H9 (cell line): ENCODE measurements around the gene NDNF. TPM values are rescaled to one million over a fixed set of nuclear protein-coding genes. Genes with fewer than 3 reads are reported as not detected.

Source experiments
- DNase-seq: peaks from one replicate; pipeline ENCODE4 v3.0.0-alpha.2; 2017
- H2AFZ ChIP-seq: one replicate; pipeline ENCODE4 v1.6.1; 2013; ENCODE audit warnings: mild to moderate bottlenecking, low read length, control low read depth, moderate library complexity
- H2AK5ac ChIP-seq: 2 replicates; pipeline ENCODE4 v1.6.1; 2013; ENCODE audit warnings: low read length, control low read depth, mixed read lengths; ENCODE audit not compliant: insufficient read length
- H2BK120ac ChIP-seq: one replicate; pipeline ENCODE4 v1.6.1; 2013; ENCODE audit warnings: low read depth, mild to moderate bottlenecking, low read length, control low read depth, inconsistent platforms; ENCODE audit not compliant: poor library complexity, severe bottlenecking
- H2BK12ac ChIP-seq: 2 replicates; pipeline ENCODE4 v1.6.1; 2013; ENCODE audit warnings: low read length, control low read depth, mixed read lengths, low read depth; ENCODE audit not compliant: insufficient read length
- H2BK15ac ChIP-seq: 2 replicates; pipeline ENCODE4 v1.6.1; 2013; ENCODE audit warnings: low read depth, low read length, control low read depth
- H2BK20ac ChIP-seq: one replicate; pipeline ENCODE4 v1.6.1; 2013; ENCODE audit warnings: low read depth, mild to moderate bottlenecking, low read length, control low read depth, inconsistent platforms; ENCODE audit not compliant: poor library complexity, severe bottlenecking
- H2BK5ac ChIP-seq: 2 replicates; pipeline ENCODE4 v1.6.1; 2013; ENCODE audit warnings: low read length, control low read depth, mixed read lengths; ENCODE audit not compliant: insufficient read length
- H3K14ac ChIP-seq: 2 replicates; pipeline ENCODE4 v1.6.1; 2013; ENCODE audit warnings: low read length, control low read depth; ENCODE audit not compliant: insufficient read depth
- H3K18ac ChIP-seq: 2 replicates; pipeline ENCODE4 v1.6.1; 2013; ENCODE audit warnings: low read depth, mild to moderate bottlenecking, mixed read lengths, low read length, control low read depth; ENCODE audit not compliant: insufficient read length
- H3K23ac ChIP-seq: 2 replicates; pipeline ENCODE4 v1.6.1; 2013; ENCODE audit warnings: low read length, control low read depth, mixed read lengths, low read depth; ENCODE audit not compliant: insufficient read length
- H3K23me2 ChIP-seq: 2 replicates; pipeline ENCODE4 v1.6.1; 2013; ENCODE audit warnings: low read depth, mild to moderate bottlenecking, mixed read lengths, low read length, control low read depth; ENCODE audit not compliant: insufficient read length, poor library complexity, severe bottlenecking
- H3K27ac ChIP-seq: 2 replicates; pipeline ENCODE4 v1.5.1; 2013; ENCODE audit warnings: low read length, control low read depth, mixed read lengths, low read depth; ENCODE audit not compliant: insufficient read length
- H3K27me3 ChIP-seq: 2 replicates; pipeline ENCODE4 v1.6.1; 2013; ENCODE audit warnings: low read length, control low read depth, inconsistent platforms; ENCODE audit not compliant: insufficient read depth
- H3K4ac ChIP-seq: 2 replicates; pipeline ENCODE4 v1.6.1; 2013; ENCODE audit warnings: low read depth, mild to moderate bottlenecking, control low read depth, inconsistent platforms, low read length, moderate library complexity
- H3K4me1 ChIP-seq: 2 replicates; pipeline ENCODE4 v1.6.1; 2013; ENCODE audit warnings: low read length, control low read depth, inconsistent platforms; ENCODE audit not compliant: insufficient read depth
- H3K4me2 ChIP-seq: 2 replicates; pipeline ENCODE4 v1.6.1; 2013; ENCODE audit warnings: low read length, control low read depth, mixed read lengths; ENCODE audit not compliant: insufficient read length, insufficient read depth
- H3K56ac ChIP-seq: 2 replicates; pipeline ENCODE4 v1.6.1; 2013; ENCODE audit warnings: low read depth, mild to moderate bottlenecking, mixed read lengths, low read length, control low read depth; ENCODE audit not compliant: insufficient read length
- H3K79me1 ChIP-seq: 2 replicates; pipeline ENCODE4 v1.6.1; 2013; ENCODE audit warnings: low read depth, mild to moderate bottlenecking, moderate library complexity, low read length, control low read depth, inconsistent platforms; ENCODE audit not compliant: insufficient read depth, poor library complexity, severe bottlenecking
- H3K79me2 ChIP-seq: 2 replicates; pipeline ENCODE4 v1.6.1; 2013; ENCODE audit warnings: low read length, control low read depth, inconsistent platforms; ENCODE audit not compliant: insufficient read depth
- H3K9ac ChIP-seq: 2 replicates; pipeline ENCODE4 v1.6.1; 2013; ENCODE audit warnings: low read length, control low read depth, mixed read lengths; ENCODE audit not compliant: insufficient read length; ENCODE audit errors: extremely low read depth
- H3K9me3 ChIP-seq: one replicate; pipeline ENCODE4 v1.6.1; 2013; ENCODE audit warnings: low read depth, low read length, inconsistent platforms; ENCODE audit not compliant: control insufficient read depth
- H3T11ph ChIP-seq: one replicate; pipeline ENCODE4 v1.6.1; 2013; ENCODE audit warnings: mild to moderate bottlenecking, low read length, control low read depth, inconsistent platforms
- H4K20me1 ChIP-seq: one replicate; pipeline ENCODE4 v1.6.1; 2013; ENCODE audit not compliant: control insufficient read depth, insufficient read length, insufficient read depth
- H4K5ac ChIP-seq: 2 replicates; pipeline ENCODE4 v1.6.1; 2013; ENCODE audit warnings: low read depth, mild to moderate bottlenecking, mixed read lengths, low read length, control low read depth; ENCODE audit not compliant: insufficient read length
- H4K8ac ChIP-seq: replicated peaks from 2 replicates; pipeline ENCODE4 v1.6.1; 2013; ENCODE audit warnings: low read length, control low read depth, mixed read lengths, low read depth; ENCODE audit not compliant: insufficient read length
- H4K91ac ChIP-seq: 2 replicates; pipeline ENCODE4 v1.6.1; 2013; ENCODE audit warnings: low read depth, mild to moderate bottlenecking, moderate library complexity, mixed read lengths, low read length, control low read depth; ENCODE audit not compliant: insufficient read length
- H3K27ac Mint-ChIP-seq, 3 experiments: 2 replicates in 2 of 3; 3 replicates in 1 of 3; pipeline ENCODE4 v1.8.0; 2020 to 2021; ENCODE audit warnings: mixed read lengths in 3 of 3, mild to moderate bottlenecking in 1 of 3, moderate library complexity in 1 of 3
- H3K27me3 Mint-ChIP-seq: 2 replicates; pipeline ENCODE4 v1.8.0; 2021; ENCODE audit warnings: low read depth, mild to moderate bottlenecking, moderate library complexity, mixed read lengths
- H3K36me3 Mint-ChIP-seq, 3 experiments: 2 replicates in 2 of 3; 3 replicates in 1 of 3; pipeline ENCODE4 v1.8.0; 2020 to 2021; ENCODE audit warnings: low read depth in 3 of 3, mixed read lengths in 3 of 3; ENCODE audit not compliant: insufficient read depth in 1 of 3
- H3K4me1 Mint-ChIP-seq, 2 experiments: 2 replicates each; pipeline ENCODE4 v1.8.0; 2020; ENCODE audit warnings: mixed read lengths in 2 of 2
- H3K4me3 Mint-ChIP-seq, 2 experiments: 2 replicates in 1 of 2; 3 replicates in 1 of 2; pipeline ENCODE4 v1.8.0; 2020 to 2021; ENCODE audit warnings: mild to moderate bottlenecking in 2 of 2, mixed read lengths in 2 of 2, moderate library complexity in 1 of 2
- H3K9me3 Mint-ChIP-seq, 2 experiments: 2 replicates in 1 of 2; 3 replicates in 1 of 2; pipeline ENCODE4 v1.8.0; 2020; ENCODE audit warnings: mild to moderate bottlenecking in 2 of 2, mixed read lengths in 2 of 2, moderate library complexity in 1 of 2
- WGBS: extraction: QIAGEN DNeasy Blood & Tissue Kit; methylation state at CpG from one replicate; pipeline ENCODE4 v1.1.7; 2013; ENCODE audit warnings: missing lambda C conversion rate, low lambda C conversion rate, mixed read lengths; ENCODE audit not compliant: insufficient read length; ENCODE audit errors: extremely low coverage; 5-methylcytosine and 5-hydroxymethylcytosine counted together
- total RNA-seq: library from RNA; stranded (reverse); gene quantifications from 2 replicates; pipeline ENCODE4 v1.2.1, GENCODE V29; 2021
- TF ChIP-seq, protein P1 (sequence below): fragments of 200-600 bp; sonication (generic); conservative IDR thresholded peaks from 3 replicates; pipeline ENCODE4 v1.8.0; 2021; ENCODE audit warnings: antibody characterized with exemption, mild to moderate bottlenecking

The NDNF gene
- total RNA-seq, 1 experiment from 2014 or later, result 0.17 TPM

DNA sequence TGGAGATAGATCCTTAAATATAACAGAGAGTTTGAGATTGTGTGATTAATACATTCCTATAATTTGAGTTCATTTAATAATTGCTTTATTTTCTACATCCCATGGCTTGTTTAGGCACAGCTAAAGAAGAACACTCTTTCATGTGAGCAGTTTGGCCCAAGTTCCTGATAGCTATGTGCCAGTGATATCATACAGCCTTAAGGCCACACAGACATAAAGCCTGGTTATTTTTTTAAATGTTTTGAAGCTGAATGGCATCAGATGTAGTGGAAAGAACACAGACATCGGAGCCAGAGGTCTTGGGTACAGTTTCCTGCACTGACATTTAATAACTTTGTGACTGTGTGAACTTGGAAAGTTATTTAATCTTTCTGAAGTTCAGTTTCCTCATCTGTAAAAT lies 7.0 kb upstream of the NDNF start:
- no peaks in the 10 kb centered on the region for H3K79me2 ChIP-seq
- no peak overlapping the region for H2AFZ ChIP-seq
- no peak overlapping the region for H4K5ac ChIP-seq
- no peak overlapping the region for H3K4me2 ChIP-seq
- no peak overlapping the region for H3K56ac ChIP-seq
- H3T11ph ChIP-seq, result no peak overlapping the region
- H4K20me1 ChIP-seq, result no peaks in the 10 kb centered on the region
- no peak overlapping the region for H3K27ac ChIP-seq
- no peaks in the 10 kb centered on the region for H3K79me1 ChIP-seq
- TF ChIP-seq, protein P1, sequence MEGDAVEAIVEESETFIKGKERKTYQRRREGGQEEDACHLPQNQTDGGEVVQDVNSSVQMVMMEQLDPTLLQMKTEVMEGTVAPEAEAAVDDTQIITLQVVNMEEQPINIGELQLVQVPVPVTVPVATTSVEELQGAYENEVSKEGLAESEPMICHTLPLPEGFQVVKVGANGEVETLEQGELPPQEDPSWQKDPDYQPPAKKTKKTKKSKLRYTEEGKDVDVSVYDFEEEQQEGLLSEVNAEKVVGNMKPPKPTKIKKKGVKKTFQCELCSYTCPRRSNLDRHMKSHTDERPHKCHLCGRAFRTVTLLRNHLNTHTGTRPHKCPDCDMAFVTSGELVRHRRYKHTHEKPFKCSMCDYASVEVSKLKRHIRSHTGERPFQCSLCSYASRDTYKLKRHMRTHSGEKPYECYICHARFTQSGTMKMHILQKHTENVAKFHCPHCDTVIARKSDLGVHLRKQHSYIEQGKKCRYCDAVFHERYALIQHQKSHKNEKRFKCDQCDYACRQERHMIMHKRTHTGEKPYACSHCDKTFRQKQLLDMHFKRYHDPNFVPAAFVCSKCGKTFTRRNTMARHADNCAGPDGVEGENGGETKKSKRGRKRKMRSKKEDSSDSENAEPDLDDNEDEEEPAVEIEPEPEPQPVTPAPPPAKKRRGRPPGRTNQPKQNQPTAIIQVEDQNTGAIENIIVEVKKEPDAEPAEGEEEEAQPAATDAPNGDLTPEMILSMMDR, result no peak
- H4K91ac ChIP-seq, result no peak overlapping the region
- no peak overlapping the region for H2BK20ac ChIP-seq
- H3K4me3 Mint-ChIP-seq, result no peak overlapping the region
- no peak overlapping the region for H4K8ac ChIP-seq
- peaks cover 14% of the 10 kb centered on the region for H3K27me3 Mint-ChIP-seq
- no peaks in the 10 kb centered on the region for H3K9me3 Mint-ChIP-seq
- H3K9me3 ChIP-seq, result no peaks in the 10 kb centered on the region
- no peak overlapping the region for H3K27ac Mint-ChIP-seq
- no peak overlapping the region for H2BK15ac ChIP-seq
- no peak overlapping the region for H2AK5ac ChIP-seq
- DNase-seq, result no peak
- H3K14ac ChIP-seq, result no peak overlapping the region
- no peak overlapping the region for H3K18ac ChIP-seq
- H3K4me1 ChIP-seq, result no peaks in the 10 kb centered on the region
- H3K4me1 Mint-ChIP-seq, result peaks cover 6 to 7% of the 10 kb centered on the region in 2 experiments
- H3K23ac ChIP-seq, result no peak overlapping the region
- H3K9ac ChIP-seq, result no peak overlapping the region
- no peak overlapping the region for H3K4ac ChIP-seq
- no CpG with 5 or more reads among the region's 1 CpG for WGBS
- no peaks in the 10 kb centered on the region for H3K36me3 Mint-ChIP-seq
- no peak overlapping the region for H2BK5ac ChIP-seq
- H2BK120ac ChIP-seq, result no peak overlapping the region
- no peaks in the 10 kb centered on the region for H3K23me2 ChIP-seq
- no peak overlapping the region for H2BK12ac ChIP-seq
- no peaks in the 10 kb centered on the region for H3K27me3 ChIP-seq
